ENCODE results near the gene MZT2B. TPM values are rescaled to one million over a fixed set of nuclear protein-coding genes. Genes with fewer than 3 reads are reported as not detected.
"Not testable (repeated sequence)": the region's sequence is repeated elsewhere in the genome, so short reads cannot be mapped to it uniquely, and the experiment has no call there.

MZT2B gene
- total RNA-seq, 1 donor from 2014 or later: 143 TPM

DNA sequence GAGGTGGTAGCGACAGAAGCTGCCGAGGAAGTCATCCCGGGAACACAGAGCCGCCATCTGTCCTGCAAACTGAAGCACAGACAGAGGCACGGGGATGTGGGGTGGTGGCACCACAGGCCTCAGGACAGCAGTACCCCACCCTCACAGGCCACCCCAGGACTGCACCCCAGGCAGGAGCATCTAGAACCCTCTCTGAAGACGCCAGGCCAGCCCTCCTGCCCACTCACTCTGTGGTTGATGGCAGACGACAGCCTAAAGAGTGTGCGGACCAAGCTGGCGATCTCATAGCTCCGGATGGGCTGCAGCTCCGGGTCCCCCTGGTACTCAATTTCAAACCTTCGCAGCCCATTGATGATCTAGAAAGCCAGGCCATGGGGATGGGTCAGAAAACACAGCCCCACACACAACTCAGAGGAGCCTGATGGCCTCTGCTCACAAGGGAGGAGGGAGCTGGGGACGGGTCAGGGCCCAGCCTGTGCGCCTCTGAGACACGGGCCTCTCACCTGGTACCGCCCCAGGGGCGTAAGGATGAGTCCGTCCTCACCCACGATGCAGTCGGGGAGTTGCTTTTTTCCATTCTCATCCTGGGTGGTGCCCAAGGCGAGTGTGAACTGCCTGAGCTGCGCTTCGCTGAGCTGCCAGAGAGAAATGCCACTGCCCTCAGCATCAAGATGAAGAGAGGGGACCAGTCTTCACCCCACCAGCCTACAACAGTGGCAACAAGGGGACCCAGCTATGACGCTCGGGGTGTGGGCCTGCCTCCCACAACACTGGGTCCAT lies 29.1 kb upstream of the MZT2B start:
- Mint-ChIP-seq H3K9me3 (no peaks in the 10 kb centered on the region), H3K27me3 (no peaks in the 10 kb centered on the region), H3K36me3 (ENCODE audit: low read depth) (peaks cover 33% of the 10 kb centered on the region), H3K27ac (no peak overlapping the region), H3K4me3 (no peak overlapping the region), H3K4me1 (peaks cover 16% of the 10 kb centered on the region)
- ChIA-PET POLR2A (no interaction called here), CTCF (no interaction called here)
- intact Hi-C loops (cut with micrococcal nuclease): loop anchor here (10.0 kb wide), 1 partner anchor 642 kb away; no protein-coding TSS in a partner anchor
- TF ChIP-seq, protein P1, sequence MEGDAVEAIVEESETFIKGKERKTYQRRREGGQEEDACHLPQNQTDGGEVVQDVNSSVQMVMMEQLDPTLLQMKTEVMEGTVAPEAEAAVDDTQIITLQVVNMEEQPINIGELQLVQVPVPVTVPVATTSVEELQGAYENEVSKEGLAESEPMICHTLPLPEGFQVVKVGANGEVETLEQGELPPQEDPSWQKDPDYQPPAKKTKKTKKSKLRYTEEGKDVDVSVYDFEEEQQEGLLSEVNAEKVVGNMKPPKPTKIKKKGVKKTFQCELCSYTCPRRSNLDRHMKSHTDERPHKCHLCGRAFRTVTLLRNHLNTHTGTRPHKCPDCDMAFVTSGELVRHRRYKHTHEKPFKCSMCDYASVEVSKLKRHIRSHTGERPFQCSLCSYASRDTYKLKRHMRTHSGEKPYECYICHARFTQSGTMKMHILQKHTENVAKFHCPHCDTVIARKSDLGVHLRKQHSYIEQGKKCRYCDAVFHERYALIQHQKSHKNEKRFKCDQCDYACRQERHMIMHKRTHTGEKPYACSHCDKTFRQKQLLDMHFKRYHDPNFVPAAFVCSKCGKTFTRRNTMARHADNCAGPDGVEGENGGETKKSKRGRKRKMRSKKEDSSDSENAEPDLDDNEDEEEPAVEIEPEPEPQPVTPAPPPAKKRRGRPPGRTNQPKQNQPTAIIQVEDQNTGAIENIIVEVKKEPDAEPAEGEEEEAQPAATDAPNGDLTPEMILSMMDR (IDR thresholded peaks at IDR 0.05): no peak
- DNase-seq (no peak), ATAC-seq (ENCODE audit: low read depth) (no peak)

DNA sequence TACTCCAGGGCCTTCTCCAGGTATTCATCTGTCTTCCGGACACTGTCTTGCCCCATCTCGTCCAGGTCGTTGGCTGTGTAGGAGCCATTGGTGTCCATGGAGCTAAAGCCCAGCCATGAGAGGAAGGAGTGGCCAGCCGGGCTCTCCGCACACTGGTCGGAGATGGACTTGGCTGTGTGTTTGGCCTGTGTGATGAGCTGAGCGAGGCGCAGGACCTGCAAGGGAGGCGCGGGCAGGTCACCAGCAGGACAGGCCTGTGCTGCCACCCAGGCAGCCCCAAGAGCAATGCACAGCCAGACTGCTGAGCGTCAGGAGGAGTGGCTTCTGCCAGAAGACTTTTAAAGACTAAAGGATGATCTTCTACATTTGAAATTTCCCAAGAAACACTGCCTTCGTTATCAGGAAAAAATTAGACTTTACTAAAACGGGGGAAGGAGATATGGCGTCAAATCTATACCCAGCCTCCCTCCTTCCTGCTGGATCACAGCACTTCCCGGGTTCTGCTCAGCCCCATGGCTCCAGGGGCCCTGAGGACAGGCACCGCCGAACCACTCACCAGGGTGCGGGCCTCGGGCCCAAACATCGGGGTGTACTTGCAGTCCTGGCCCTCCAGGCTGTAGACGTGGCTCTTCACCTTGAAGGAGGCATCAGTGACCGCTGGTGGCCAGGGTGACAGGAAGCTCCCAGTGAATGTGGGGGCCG lies 28.2 kb upstream of the MZT2B start:
- peaks cover 38% of the 10 kb centered on the region for H3K36me3 Mint-ChIP-seq (ENCODE audit: low read depth)
- H3K27ac Mint-ChIP-seq: not testable (repeated sequence)

DNA sequence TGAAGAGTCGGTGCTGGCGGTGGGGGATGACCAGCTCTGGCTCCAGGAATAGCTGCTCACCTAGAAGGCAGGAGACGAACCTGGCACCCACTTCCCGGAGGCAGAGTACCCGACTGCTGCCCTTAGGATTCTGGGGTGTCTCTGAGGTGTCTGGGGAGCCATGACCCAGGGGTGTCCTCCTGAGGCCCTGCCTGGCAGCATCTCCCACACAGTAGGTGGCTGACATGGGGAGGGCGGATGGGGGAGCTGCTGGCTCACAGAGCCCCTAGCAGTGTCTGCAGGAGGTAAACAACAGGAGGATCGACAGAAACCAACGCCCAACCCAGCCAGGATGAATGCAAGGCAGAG lies 27.7 kb upstream of the MZT2B start:
- H3K27me3 Mint-ChIP-seq; DNase-seq; H3K9me3 Mint-ChIP-seq; H3K27ac Mint-ChIP-seq; POLR2A ChIA-PET; H3K4me3 Mint-ChIP-seq; CTCF ChIA-PET; ATAC-seq (ENCODE audit: low read depth): not testable (repeated sequence)
- intact Hi-C loops (cut with micrococcal nuclease): loop anchor here (10.0 kb wide), 1 partner anchor 640 kb away; no protein-coding TSS in a partner anchor
- Mint-ChIP-seq H3K4me1 (peaks cover 28% of the 10 kb centered on the region), H3K36me3 (ENCODE audit: low read depth) (peaks cover 38% of the 10 kb centered on the region)

More for the DNA sequence above, 28.2 kb upstream of the MZT2B start:
- H3K27me3 Mint-ChIP-seq; CTCF ChIA-PET; POLR2A ChIA-PET; ATAC-seq (ENCODE audit: low read depth); H3K4me3 Mint-ChIP-seq; DNase-seq; H3K9me3 Mint-ChIP-seq: not testable (repeated sequence)
- intact Hi-C loops (cut with micrococcal nuclease): loop anchor here (10.0 kb wide), 1 partner anchor 641 kb away; no protein-coding TSS in a partner anchor
- H3K4me1 Mint-ChIP-seq: peaks cover 25% of the 10 kb centered on the region

DNA sequence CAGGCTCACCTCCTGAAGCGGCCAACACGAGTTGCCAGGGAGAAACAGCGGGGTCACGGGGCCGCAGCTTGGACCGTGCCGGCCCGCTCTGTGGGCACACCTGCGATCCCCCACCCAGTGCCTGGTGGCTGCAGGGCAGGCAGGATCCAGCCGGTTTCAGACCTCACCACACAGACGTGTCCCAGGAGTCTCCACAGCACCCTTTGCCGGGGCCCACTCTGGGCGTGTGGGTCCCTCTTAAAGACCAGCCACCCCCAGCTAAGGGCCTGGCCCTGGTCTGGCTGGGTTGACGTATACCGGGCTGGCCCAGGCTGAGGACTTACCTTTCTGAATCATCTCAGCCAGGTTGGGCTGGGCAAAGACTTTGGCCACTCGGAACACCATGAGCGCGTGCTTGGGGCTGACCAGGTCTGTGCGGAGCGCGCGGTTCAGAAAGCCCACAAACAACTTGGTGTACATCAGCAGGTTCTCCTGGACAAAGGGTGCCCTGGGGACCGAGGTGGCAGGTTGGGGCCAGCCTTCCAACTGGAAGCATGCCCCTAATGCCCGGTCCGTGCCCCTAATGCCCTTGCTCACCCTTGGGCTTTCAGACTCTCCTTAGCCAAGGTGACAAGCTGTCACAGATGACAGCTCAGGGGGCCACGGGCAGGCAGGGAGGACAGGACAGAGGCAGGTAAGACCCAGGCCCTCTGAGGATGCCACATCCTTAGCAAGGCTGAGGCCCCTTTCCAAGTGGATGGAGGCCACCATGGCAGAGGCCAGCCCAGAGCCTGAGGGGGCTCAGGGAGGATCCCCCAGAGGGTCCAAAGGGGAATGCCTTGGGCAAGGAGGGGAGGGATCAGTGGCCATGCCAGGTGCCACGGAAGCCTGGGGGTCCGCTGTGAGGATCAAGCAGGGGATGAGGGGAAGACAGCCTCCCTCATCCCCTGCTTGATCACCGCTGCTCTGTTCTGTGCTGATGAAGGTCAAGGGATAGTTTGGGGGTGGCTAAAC lies 27.0 kb upstream of the MZT2B start:
- ATAC-seq (ENCODE audit: low read depth) (no peak), DNase-seq (no peak)
- Mint-ChIP-seq H3K9me3 (no peaks in the 10 kb centered on the region), H3K4me1 (peaks cover 30% of the 10 kb centered on the region), H3K27me3 (no peaks in the 10 kb centered on the region), H3K27ac (no peak overlapping the region), H3K36me3 (ENCODE audit: low read depth) (peaks cover 42% of the 10 kb centered on the region), H3K4me3 (no peak overlapping the region)
- ChIA-PET CTCF (interaction anchor here (1.1 to 1.5 kb wide), 3 partner anchors 176 to 187 kb away, joined by 3 to 4 read pairs (median 3); partner anchors contain the start of gene IMP4), POLR2A (no interaction called here)
- intact Hi-C loops (cut with micrococcal nuclease): loop anchor here (5.0 to 10.0 kb wide), 2 partner anchors 128 to 640 kb away; no protein-coding TSS in a partner anchor
- TF ChIP-seq, protein P1 (IDR thresholded peaks at IDR 0.05): no peak

DNA sequence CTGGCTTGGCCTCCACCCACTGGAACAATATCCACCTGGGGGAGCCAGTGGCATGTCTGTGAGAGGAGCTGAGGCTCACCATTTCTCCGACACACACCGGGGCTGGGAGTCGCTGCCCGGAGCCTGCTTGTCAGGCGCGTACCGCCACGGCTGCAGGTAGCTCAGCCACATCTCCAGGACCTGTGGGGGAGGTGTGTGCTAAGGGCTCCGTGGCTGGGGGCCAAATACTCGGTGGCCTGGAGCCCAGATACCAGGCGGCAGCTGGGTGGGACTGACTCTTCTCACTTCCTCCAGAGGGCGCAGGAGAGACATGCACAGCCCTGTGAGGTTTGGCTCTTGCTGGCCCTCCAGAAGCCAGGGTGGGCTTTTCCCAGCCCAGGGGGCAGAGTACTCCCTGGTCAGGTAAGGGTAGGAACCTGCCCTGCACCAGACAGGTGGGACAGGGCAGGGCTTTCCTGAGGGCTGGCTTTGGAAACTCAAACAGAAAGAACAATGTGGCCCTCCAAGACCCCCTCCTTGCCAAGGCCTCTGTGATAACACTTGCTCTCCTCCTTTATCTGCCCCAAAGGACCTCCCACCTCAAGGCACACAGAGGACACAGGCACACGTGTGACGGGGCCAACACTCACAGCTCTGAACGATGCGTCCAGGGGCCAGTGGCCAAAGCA lies 26.0 kb upstream of the MZT2B start:
- DNase-seq; POLR2A ChIA-PET; H3K4me3 Mint-ChIP-seq; H3K9me3 Mint-ChIP-seq; ATAC-seq (ENCODE audit: low read depth); H3K27me3 Mint-ChIP-seq: not testable (repeated sequence)
- intact Hi-C loops (cut with micrococcal nuclease): loop anchor here (5.0 to 10.0 kb wide), 2 partner anchors 129 to 639 kb away; no protein-coding TSS in a partner anchor
- CTCF ChIA-PET: interaction anchor here (1.1 to 1.5 kb wide), 3 partner anchors 175 to 186 kb away, joined by 3 to 4 read pairs (median 3); partner anchors contain the start of gene IMP4
- Mint-ChIP-seq H3K27ac (peak overlapping the region; percentile 59), H3K4me1 (peaks cover 33% of the 10 kb centered on the region), H3K36me3 (ENCODE audit: low read depth) (peaks cover 43% of the 10 kb centered on the region)

Measured in activated B cell treated with CpG ODN at 0.5 μM for 24 hours (primary cell).